IPS DF 6.9 (cell line): ENCODE data around the gene DHX29.

Experiments
- DNase-seq: peaks from one replicate; pipeline ENCODE4 v3.0.0-alpha.2; 2013; ENCODE audit warnings: low read depth, low spot score
- H3K27ac ChIP-seq: one replicate; pipeline ENCODE4 v1.5.1; 2013; ENCODE audit warnings: low read length, control low read depth
- H3K27me3 ChIP-seq: 2 replicates; pipeline ENCODE4 v1.6.1; 2013; ENCODE audit warnings: mild to moderate bottlenecking, low read length; ENCODE audit not compliant: control insufficient read depth, insufficient read depth
- H3K36me3 ChIP-seq: 2 replicates; pipeline ENCODE4 v1.6.1; 2013; ENCODE audit warnings: low read length; ENCODE audit not compliant: control insufficient read depth, insufficient read depth
- H3K4me1 ChIP-seq: 2 replicates; pipeline ENCODE4 v1.6.1; 2013; ENCODE audit warnings: low read length; ENCODE audit not compliant: control insufficient read depth, insufficient read depth
- H3K4me3 ChIP-seq: 2 replicates; pipeline ENCODE4 v1.5.1; 2013; ENCODE audit warnings: mild to moderate bottlenecking, low read length
- H3K9me3 ChIP-seq: 2 replicates; pipeline ENCODE4 v1.6.1; 2013; ENCODE audit warnings: low read length, inconsistent platforms; ENCODE audit not compliant: control insufficient read depth, insufficient read depth
- WGBS: extraction: QIAGEN DNeasy Blood & Tissue Kit; methylation state at CpG from one replicate; pipeline ENCODE4 v1.1.7; 2013; ENCODE audit warnings: mixed read lengths, missing lambda C conversion rate; ENCODE audit not compliant: insufficient read length, insufficient coverage; 5-methylcytosine and 5-hydroxymethylcytosine counted together

The DHX29 gene

GRCh38 chr5:55290991-55291390, 16.5 kb downstream of the DHX29 start:
- Histone ChIP-seq H3K27me3 (no peaks in the 10 kb centered on the region), H3K4me3 (no peak overlapping the region), H3K9me3 (no peaks in the 10 kb centered on the region), H3K27ac (no peak overlapping the region), H3K36me3 (peaks cover 5% of the 10 kb centered on the region; the same call in 1 of the 2 replicates), H3K4me1 (no peaks in the 10 kb centered on the region)
- no CpG with 5 or more reads among the region's 2 CpGs for WGBS
- no peak for DNase-seq

DNA sequence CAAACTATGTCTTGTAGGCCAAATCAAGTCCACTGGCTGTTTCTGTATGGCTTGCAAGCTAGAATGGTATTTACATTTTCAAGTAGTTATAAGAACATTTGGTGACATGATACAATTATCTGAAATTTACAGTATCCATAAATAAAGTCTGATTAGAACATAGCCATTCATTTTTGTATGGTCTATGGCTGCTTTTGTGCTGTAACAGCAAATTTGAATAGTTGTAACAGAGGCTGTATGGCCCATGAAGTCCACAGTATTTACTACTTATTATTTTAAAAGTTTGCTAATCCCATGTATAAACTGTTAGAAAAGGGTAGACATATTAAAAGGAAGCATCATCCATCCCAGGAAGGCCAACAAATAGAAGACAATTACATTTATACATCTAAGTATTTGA, 17.7 kb downstream of the DHX29 start:
- no peak for DNase-seq
- no peak overlapping the region for H3K27ac ChIP-seq
- H3K36me3 ChIP-seq: peaks cover 3% of the 10 kb centered on the region; the same call in 1 of the 2 replicates
- H3K27me3 ChIP-seq: no peaks in the 10 kb centered on the region
- no peak overlapping the region for H3K4me3 ChIP-seq
- no peaks in the 10 kb centered on the region for H3K9me3 ChIP-seq
- no peaks in the 10 kb centered on the region for H3K4me1 ChIP-seq

DNA sequence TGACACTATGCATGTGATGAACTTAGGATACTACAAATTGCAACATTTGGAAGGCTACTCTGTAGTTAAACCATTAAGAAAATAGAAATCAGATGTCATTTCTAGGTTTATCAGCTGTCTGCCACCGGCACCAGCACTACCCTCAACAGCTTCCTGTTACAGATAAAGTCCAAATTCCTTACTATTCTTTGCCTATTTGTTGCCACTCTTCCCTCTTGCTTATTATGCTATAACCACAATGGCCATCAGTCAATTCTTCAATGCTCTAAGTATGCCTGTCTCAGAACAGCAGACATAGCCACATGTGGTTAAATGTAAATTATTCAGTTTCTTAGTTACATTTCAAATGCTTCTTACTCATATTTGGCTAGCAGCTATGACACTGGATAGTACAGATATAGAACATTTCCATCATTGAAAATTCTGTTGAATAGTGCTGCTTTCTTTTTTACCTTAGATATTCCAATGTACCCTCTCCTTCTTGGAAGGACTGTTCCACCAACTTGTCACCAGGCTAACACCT, 21.0 kb downstream of the DHX29 start:
- H3K4me3 ChIP-seq: no peak overlapping the region
- no peaks in the 10 kb centered on the region for H3K9me3 ChIP-seq
- no peaks in the 10 kb centered on the region for H3K27me3 ChIP-seq
- no peaks in the 10 kb centered on the region for H3K4me1 ChIP-seq
- no peak for DNase-seq
- WGBS: no CpG with 5 or more reads among the region's 1 CpG
- no peak overlapping the region for H3K27ac ChIP-seq
- peaks cover 6% of the 10 kb centered on the region; the same call in 1 of the 2 replicates for H3K36me3 ChIP-seq

- no peak overlapping the region for H3K27ac ChIP-seq
These were observed 28.7 kb downstream of the DHX29 start for GRCh38 chr5:55278778-55279177.

GRCh38 chr5:55276771-55277170, 30.7 kb downstream of the DHX29 start:
- no CpG with 5 or more reads among the region's 1 CpG for WGBS
- Histone ChIP-seq H3K27me3 (no peaks in the 10 kb centered on the region), H3K36me3 (peaks cover 4% of the 10 kb centered on the region; the same call in 1 of the 2 replicates), H3K4me1 (no peaks in the 10 kb centered on the region), H3K9me3 (no peaks in the 10 kb centered on the region), H3K4me3 (no peak overlapping the region), H3K27ac (no peak overlapping the region)
- no peak for DNase-seq

More at GRCh38 chr5:55278778-55279177, 28.7 kb downstream of the DHX29 start:
- Histone ChIP-seq H3K9me3 (no peaks in the 10 kb centered on the region), H3K27me3 (no peaks in the 10 kb centered on the region), H3K4me1 (no peaks in the 10 kb centered on the region), H3K36me3 (peaks cover 8% of the 10 kb centered on the region; the same call in 1 of the 2 replicates), H3K4me3 (no peak overlapping the region)
- DNase-seq: no peak
- WGBS: no CpG with 5 or more reads among the region's 4 CpGs

- Histone ChIP-seq H3K27ac (no peak overlapping the region), H3K4me1 (no peaks in the 10 kb centered on the region), H3K36me3 (peaks cover 3% of the 10 kb centered on the region; the same call in 1 of the 2 replicates), H3K9me3 (no peaks in the 10 kb centered on the region), H3K27me3 (no peaks in the 10 kb centered on the region), H3K4me3 (no peak overlapping the region)
- no CpG with 5 or more reads among the region's 3 CpGs for WGBS
- no peak for DNase-seq
These were observed 49.2 kb downstream of the DHX29 start for GRCh38 chr5:55258339-55258738.

DNA sequence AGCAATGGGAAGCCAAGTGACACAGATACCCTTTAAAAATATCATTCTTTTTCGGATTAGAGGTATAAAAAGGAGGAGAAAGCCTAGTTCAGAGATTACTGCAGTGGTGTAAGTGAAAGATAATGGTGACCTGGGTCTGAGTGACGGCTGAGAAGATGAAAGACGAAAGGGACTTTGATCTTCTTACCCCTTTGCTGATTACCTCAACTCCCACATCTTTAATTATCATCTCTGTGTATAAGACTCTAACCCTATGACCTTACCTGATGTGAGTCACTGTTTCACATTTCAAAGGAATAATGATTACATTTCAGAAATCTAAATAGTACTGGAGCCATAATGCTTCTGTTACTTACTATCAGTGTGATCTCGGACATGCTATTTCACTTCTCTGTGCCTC, 52.7 kb downstream of the DHX29 start:
- no CpG with 5 or more reads among the region's 4 CpGs for WGBS
- H3K36me3 ChIP-seq: peaks cover 3% of the 10 kb centered on the region; the same call in 1 of the 2 replicates

GRCh38 chr5:55250064-55250463, 57.4 kb downstream of the DHX29 start:
- H3K36me3 ChIP-seq: no peaks in the 10 kb centered on the region
- H3K27ac ChIP-seq: no peak overlapping the region
- no peaks in the 10 kb centered on the region for H3K9me3 ChIP-seq
- no peaks in the 10 kb centered on the region for H3K4me1 ChIP-seq
- no peak overlapping the region for H3K4me3 ChIP-seq
- no CpG with 5 or more reads among the region's 1 CpG for WGBS
- no peak for DNase-seq
- H3K27me3 ChIP-seq: no peaks in the 10 kb centered on the region

More for the DNA sequence above, 52.7 kb downstream of the DHX29 start:
- DNase-seq: no peak
- Histone ChIP-seq H3K4me1 (no peaks in the 10 kb centered on the region), H3K9me3 (no peaks in the 10 kb centered on the region), H3K4me3 (no peak overlapping the region), H3K27ac (no peak overlapping the region), H3K27me3 (no peaks in the 10 kb centered on the region)

- Histone ChIP-seq H3K9me3 (no peaks in the 10 kb centered on the region), H3K4me3 (no peak overlapping the region), H3K4me1 (no peaks in the 10 kb centered on the region), H3K27me3 (no peaks in the 10 kb centered on the region), H3K27ac (no peak overlapping the region), H3K36me3 (no peaks in the 10 kb centered on the region)
- no CpG with 5 or more reads among the region's 4 CpGs for WGBS
- no peak for DNase-seq
These were observed 65.7 kb downstream of the DHX29 start for GRCh38 chr5:55241746-55242145.

GRCh38 chr5:55236800-55237199, 70.7 kb downstream of the DHX29 start:
- no peak for DNase-seq
- peaks cover 32% of the 10 kb centered on the region for H3K27me3 ChIP-seq
- H3K9me3 ChIP-seq: no peaks in the 10 kb centered on the region
- H3K27ac ChIP-seq: no peak overlapping the region
- no peaks in the 10 kb centered on the region for H3K4me1 ChIP-seq
- WGBS: no CpG with 5 or more reads among the region's 10 CpGs
- H3K4me3 ChIP-seq: no peak overlapping the region
- no peaks in the 10 kb centered on the region for H3K36me3 ChIP-seq

DNA sequence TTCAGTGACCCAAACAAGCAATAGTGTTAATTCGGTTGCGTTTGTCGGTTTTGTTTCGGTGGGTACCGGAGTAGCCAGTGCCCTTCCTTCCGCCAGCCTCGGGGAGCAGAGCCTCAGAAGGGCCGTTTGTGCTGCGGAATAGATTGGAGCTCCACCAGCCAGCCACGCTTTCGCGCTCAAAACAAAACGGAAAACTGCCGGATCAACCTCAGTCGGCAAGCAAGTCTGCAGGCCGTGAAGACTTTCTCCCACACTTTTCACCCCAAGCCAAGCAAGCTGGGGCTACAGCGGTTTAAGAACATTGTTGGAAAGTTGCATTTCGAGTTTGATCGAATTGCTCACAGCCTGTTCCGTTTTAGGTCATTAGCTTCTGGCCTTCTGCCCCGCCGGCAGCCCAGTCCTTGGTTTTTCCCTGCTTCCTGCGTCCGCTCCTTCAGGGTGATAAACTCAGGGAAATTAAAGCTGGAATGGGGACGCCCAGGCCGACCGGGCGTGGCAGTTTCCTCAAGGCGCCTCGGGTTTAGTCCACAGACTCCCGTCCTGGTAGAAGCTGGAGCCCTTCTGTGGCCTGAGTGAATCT, 73.3 kb downstream of the DHX29 start:
- Histone ChIP-seq H3K27me3 (peaks cover 57% of the 10 kb centered on the region), H3K4me1 (peaks cover 5% of the 10 kb centered on the region), H3K4me3 (peak overlapping the region; percentile 23; the same call in 1 of the 2 replicates), H3K36me3 (no peaks in the 10 kb centered on the region; the same call in 1 of the 2 replicates), H3K9me3 (no peaks in the 10 kb centered on the region), H3K27ac (no peak overlapping the region)
- DNase-seq: no peak
- no CpG with 5 or more reads among the region's 31 CpGs for WGBS
